ENCODE results near the gene FNBP1. TPM values are rescaled to one million over a fixed set of nuclear protein-coding genes. Genes with fewer than 3 reads are reported as not detected.
"Not testable (repeated sequence)": the region's sequence is repeated elsewhere in the genome, so short reads cannot be mapped to it uniquely, and the experiment has no call there.

FNBP1 gene
- total RNA-seq, 2 experiments from 2014 or later = 153 to 167 TPM

GRCh38 chr9:129890718-129891299 lies 152.2 kb downstream of the FNBP1 start:
- not testable (repeated sequence) for H3K9me3 Mint-ChIP-seq (ENCODE audit: low read depth); DNase-seq; ATAC-seq; H3K27me3 Mint-ChIP-seq
- Mint-ChIP-seq H3K4me1 (peaks cover 89% of the 10 kb centered on the region), H3K36me3 (peaks cover 53% of the 10 kb centered on the region), H3K27ac (peak overlapping the region; percentile 98), H3K4me3 (peak overlapping the region; percentile 92)
- CTCF ChIA-PET = interaction anchor here (0.6 to 2.5 kb wide), 8 partner anchors 13 to 222 kb away, joined by 3 to 8 read pairs (median 5); no protein-coding TSS in a partner anchor

GRCh38 chr9:129889941-129890717 lies 152.9 kb downstream of the FNBP1 start:
- H3K9me3 Mint-ChIP-seq (ENCODE audit: low read depth) = no peaks in the 10 kb centered on the region
- peaks cover 83% of the 10 kb centered on the region for H3K4me1 Mint-ChIP-seq
- H3K27ac Mint-ChIP-seq = peak overlapping the region; percentile 98
- peaks cover 47% of the 10 kb centered on the region for H3K36me3 Mint-ChIP-seq
- ATAC-seq (peak; percentile 17), DNase-seq (peak; percentile 91)
- CTCF ChIA-PET = interaction anchor here (0.6 to 5.5 kb wide), 11 partner anchors 14 to 1489 kb away, joined by 3 to 110 read pairs (median 5); no protein-coding TSS in a partner anchor
- no peaks in the 10 kb centered on the region for H3K27me3 Mint-ChIP-seq
- H3K4me3 Mint-ChIP-seq = peak overlapping the region; percentile 92

- Mint-ChIP-seq H3K27ac (peak overlapping the region; percentile 98), H3K9me3 (ENCODE audit: low read depth) (no peaks in the 10 kb centered on the region), H3K4me1 (peaks cover 75% of the 10 kb centered on the region), H3K27me3 (no peaks in the 10 kb centered on the region), H3K4me3 (peak overlapping the region; percentile 92), H3K36me3 (peaks cover 43% of the 10 kb centered on the region)
- CTCF ChIA-PET = interaction anchor here (0.6 to 5.5 kb wide), 10 partner anchors 24 to 1488 kb away, joined by 3 to 110 read pairs (median 4); partner anchors contain the start of genes FNBP1 and GPR107
- DNase-seq (peak; percentile 77), ATAC-seq (no peak)
Measured at GRCh38 chr9:129889122-129889940, 153.7 kb downstream of the FNBP1 start.

GRCh38 chr9:129888293-129889121 lies 154.5 kb downstream of the FNBP1 start:
- no peaks in the 10 kb centered on the region for H3K9me3 Mint-ChIP-seq (ENCODE audit: low read depth)
- no peaks in the 10 kb centered on the region for H3K27me3 Mint-ChIP-seq
- CTCF ChIA-PET = interaction anchor here (0.6 to 5.5 kb wide), 12 partner anchors 23 to 165 kb away, joined by 3 to 110 read pairs (median 4); partner anchors contain the start of genes C9orf78, FNBP1, GPR107 and USP20
- peak; percentile 41 for ATAC-seq
- DNase-seq = peak; percentile 98
- H3K36me3 Mint-ChIP-seq = peaks cover 37% of the 10 kb centered on the region
- H3K4me3 Mint-ChIP-seq = peak overlapping the region; percentile 92
- peaks cover 78% of the 10 kb centered on the region for H3K4me1 Mint-ChIP-seq
- peak overlapping the region; percentile 98 for H3K27ac Mint-ChIP-seq

GRCh38 chr9:129887334-129888292 lies 155.4 kb downstream of the FNBP1 start:
- Mint-ChIP-seq H3K4me3 (peak overlapping the region; percentile 92), H3K36me3 (peaks cover 33% of the 10 kb centered on the region)
- DNase-seq = peak; percentile 81

GRCh38 chr9:129886226-129887174 lies 156.5 kb downstream of the FNBP1 start:
- ATAC-seq = no peak
- Mint-ChIP-seq H3K4me3 (peak overlapping the region; percentile 92), H3K27me3 (no peaks in the 10 kb centered on the region), H3K9me3 (ENCODE audit: low read depth) (no peaks in the 10 kb centered on the region), H3K36me3 (peaks cover 29% of the 10 kb centered on the region), H3K4me1 (peaks cover 61% of the 10 kb centered on the region), H3K27ac (peak overlapping the region; percentile 98)
- peak; percentile 82 for DNase-seq
- CTCF ChIA-PET = interaction anchor here (0.7 to 5.5 kb wide), 25 partner anchors 8 to 349 kb away, joined by 3 to 110 read pairs (median 5); partner anchors contain the start of genes C9orf78, FNBP1 and USP20

More at GRCh38 chr9:129887334-129888292, 155.4 kb downstream of the FNBP1 start:
- Mint-ChIP-seq H3K9me3 (ENCODE audit: low read depth) (no peaks in the 10 kb centered on the region), H3K27ac (peak overlapping the region; percentile 98), H3K27me3 (no peaks in the 10 kb centered on the region), H3K4me1 (peaks cover 71% of the 10 kb centered on the region)
- CTCF ChIA-PET = interaction anchor here (0.7 to 5.5 kb wide), 18 partner anchors 7 to 348 kb away, joined by 3 to 110 read pairs (median 5); partner anchors contain the start of genes C9orf78, FNBP1 and USP20
- no peak for ATAC-seq

- DNase-seq = peak; percentile 96
- H3K27me3 Mint-ChIP-seq = no peaks in the 10 kb centered on the region
- H3K9me3 Mint-ChIP-seq (ENCODE audit: low read depth) = no peaks in the 10 kb centered on the region
- CTCF ChIA-PET = interaction anchor here (0.7 to 5.5 kb wide), 34 partner anchors 12 to 353 kb away, joined by 3 to 110 read pairs (median 5); partner anchors contain the start of genes C9orf78, FNBP1, GPR107 and USP20
- peaks cover 28% of the 10 kb centered on the region for H3K36me3 Mint-ChIP-seq
- H3K4me3 Mint-ChIP-seq = peak overlapping the region; percentile 92
- peak overlapping the region; percentile 98 for H3K27ac Mint-ChIP-seq
- peak; percentile 43 for ATAC-seq
- H3K4me1 Mint-ChIP-seq = peaks cover 55% of the 10 kb centered on the region
Measured at GRCh38 chr9:129885670-129886106, 157.3 kb downstream of the FNBP1 start.

- DNase-seq = peak; percentile 75
- CTCF ChIA-PET = interaction anchor here (0.7 to 5.5 kb wide), 34 partner anchors 8 to 353 kb away, joined by 3 to 110 read pairs (median 4); partner anchors contain the start of genes C9orf78, GPR107 and USP20
- Mint-ChIP-seq H3K4me3 (peak overlapping the region; percentile 92), H3K27ac (peak overlapping the region; percentile 98), H3K27me3 (no peaks in the 10 kb centered on the region), H3K36me3 (peaks cover 28% of the 10 kb centered on the region), H3K9me3 (ENCODE audit: low read depth) (no peaks in the 10 kb centered on the region), H3K4me1 (peaks cover 52% of the 10 kb centered on the region)
- ATAC-seq = peak; percentile 4
Measured at GRCh38 chr9:129885018-129885669, 157.8 kb downstream of the FNBP1 start.

GRCh38 chr9:129884220-129885017 lies 158.6 kb downstream of the FNBP1 start:
- H3K36me3 Mint-ChIP-seq = peaks cover 22% of the 10 kb centered on the region
- peak overlapping the region; percentile 92 for H3K4me3 Mint-ChIP-seq
- peak overlapping the region; percentile 98 for H3K27ac Mint-ChIP-seq
- DNase-seq (peak; percentile 99), ATAC-seq (peak; percentile 63)
- CTCF ChIA-PET = interaction anchor here (0.8 to 5.5 kb wide), 29 partner anchors 9 to 354 kb away, joined by 3 to 110 read pairs (median 4); partner anchors contain the start of genes C9orf78, GPR107 and USP20
- H3K4me1 Mint-ChIP-seq = peaks cover 45% of the 10 kb centered on the region
- H3K9me3 Mint-ChIP-seq (ENCODE audit: low read depth) = no peaks in the 10 kb centered on the region
- H3K27me3 Mint-ChIP-seq = no peaks in the 10 kb centered on the region
